Rectal smooth muscle tissue (tissue), 1 donor: ENCODE data around the gene AHNAK.
"Not testable (repeated sequence)": the region's sequence is repeated elsewhere in the genome, so short reads cannot be mapped to it uniquely, and the experiment has no call there.

Experiments used
- H3K27ac ChIP-seq: one replicate; pipeline ENCODE4 v1.7.0; 2013; ENCODE audit warnings: low read depth, low read length, inconsistent platforms
- H3K27me3 ChIP-seq: one replicate; pipeline ENCODE4 v1.7.0; 2013; ENCODE audit warnings: low read length; ENCODE audit not compliant: control insufficient read depth, insufficient read depth
- H3K36me3 ChIP-seq: one replicate; pipeline ENCODE4 v1.7.0; 2013; ENCODE audit warnings: low read length; ENCODE audit not compliant: control insufficient read depth, insufficient read depth
- H3K4me1 ChIP-seq: one replicate; pipeline ENCODE4 v1.7.0; 2013; ENCODE audit warnings: low read length; ENCODE audit not compliant: control insufficient read depth, insufficient read depth
- H3K4me3 ChIP-seq: one replicate; pipeline ENCODE4 v1.7.0; 2013; ENCODE audit warnings: low read length
- H3K9ac ChIP-seq: one replicate; pipeline ENCODE4 v1.7.0; 2013; ENCODE audit warnings: low read length

Gene AHNAK

GRCh38 chr11:62546244-62546928 is at the start of gene AHNAK:
Gene AHNAK (minus strand): TSS chr11:62546806. CDS start chr11:62536098, 10,708 bp downstream.
- Histone ChIP-seq H3K27ac (peak within 1 kb of the TSS; percentile 99), H3K9ac (peak within 1 kb of the TSS; percentile 98), H3K36me3 (peaks cover 7% of the 10 kb centered on the region), H3K27me3 (peaks cover 3% of the 10 kb centered on the region), H3K4me1 (peaks cover 25% of the 10 kb centered on the region), H3K4me3 (peak within 1 kb of the TSS; percentile 98)

GRCh38 chr11:62595124-62595523 is 48.5 kb upstream of the AHNAK start:
- Histone ChIP-seq H3K27me3 (no peaks in the 10 kb centered on the region), H3K36me3 (peaks cover 43% of the 10 kb centered on the region), H3K4me3 (no peak overlapping the region), H3K27ac (no peak overlapping the region), H3K4me1 (peaks cover 30% of the 10 kb centered on the region), H3K9ac (no peak overlapping the region)

- no peak overlapping the region for H3K4me3 ChIP-seq
- H3K4me1 ChIP-seq = peaks cover 15% of the 10 kb centered on the region
- H3K36me3 ChIP-seq = peaks cover 43% of the 10 kb centered on the region
- H3K27me3 ChIP-seq = no peaks in the 10 kb centered on the region
- no peak overlapping the region for H3K9ac ChIP-seq
- H3K27ac ChIP-seq = no peak overlapping the region
Measured at GRCh38 chr11:62593434-62594044, 46.9 kb upstream of the AHNAK start.

GRCh38 chr11:62592989-62593421 is 46.4 kb upstream of the AHNAK start:
- H3K4me1 ChIP-seq = peaks cover 15% of the 10 kb centered on the region
- no peaks in the 10 kb centered on the region for H3K27me3 ChIP-seq
- no peak overlapping the region for H3K9ac ChIP-seq
- no peak overlapping the region for H3K4me3 ChIP-seq
- peak overlapping the region; percentile 93 for H3K27ac ChIP-seq
- peaks cover 43% of the 10 kb centered on the region for H3K36me3 ChIP-seq

- Histone ChIP-seq H3K9ac (peak overlapping the region; percentile 67), H3K36me3 (peaks cover 42% of the 10 kb centered on the region), H3K4me1 (peaks cover 15% of the 10 kb centered on the region), H3K27ac (peak overlapping the region; percentile 93), H3K4me3 (peak overlapping the region; percentile 93), H3K27me3 (no peaks in the 10 kb centered on the region)
Measured at GRCh38 chr11:62592146-62592815, 45.7 kb upstream of the AHNAK start.

GRCh38 chr11:62591448-62592145 is 45.0 kb upstream of the AHNAK start, which contains the start of gene TUT1:
Gene TUT1 (minus strand): TSS chr11:62591523. CDS start chr11:62591485, 38 bp downstream.
- peak within 1 kb of the TSS; percentile 93 for H3K4me3 ChIP-seq
- H3K27me3 ChIP-seq = no peaks in the 10 kb centered on the region
- H3K36me3 ChIP-seq = peaks cover 39% of the 10 kb centered on the region
- H3K27ac ChIP-seq = peak within 1 kb of the TSS; percentile 93
- H3K9ac ChIP-seq = peak within 1 kb of the TSS; percentile 88
- peaks cover 15% of the 10 kb centered on the region for H3K4me1 ChIP-seq

- H3K4me1 ChIP-seq = peaks cover 15% of the 10 kb centered on the region
- no peak overlapping the region for H3K27ac ChIP-seq
- H3K27me3 ChIP-seq = no peaks in the 10 kb centered on the region
- peaks cover 20% of the 10 kb centered on the region for H3K36me3 ChIP-seq
- no peak overlapping the region for H3K9ac ChIP-seq
- H3K4me3 ChIP-seq = no peak overlapping the region
Measured at GRCh38 chr11:62588966-62589637, 42.5 kb upstream of the AHNAK start.

GRCh38 chr11:62585356-62585755 is 38.8 kb upstream of the AHNAK start:
- not testable (repeated sequence) for H3K4me3 ChIP-seq, H3K27ac ChIP-seq, H3K4me1 ChIP-seq, H3K9ac ChIP-seq, H3K27me3 ChIP-seq
- peaks cover 23% of the 10 kb centered on the region for H3K36me3 ChIP-seq

GRCh38 chr11:62581735-62582134 is 35.1 kb upstream of the AHNAK start:
- H3K36me3 ChIP-seq = peaks cover 16% of the 10 kb centered on the region
- not testable (repeated sequence) for H3K9ac ChIP-seq, H3K27ac ChIP-seq, H3K27me3 ChIP-seq, H3K4me3 ChIP-seq, H3K4me1 ChIP-seq

GRCh38 chr11:62580959-62581715 is 34.5 kb upstream of the AHNAK start:
- H3K36me3 ChIP-seq = peaks cover 22% of the 10 kb centered on the region
- H3K27ac ChIP-seq = no peak overlapping the region
- H3K4me3 ChIP-seq = no peak overlapping the region
- no peaks in the 10 kb centered on the region for H3K27me3 ChIP-seq
- H3K9ac ChIP-seq = no peak overlapping the region
- no peaks in the 10 kb centered on the region for H3K4me1 ChIP-seq

GRCh38 chr11:62579252-62579651 is 32.6 kb upstream of the AHNAK start:
- H3K27me3 ChIP-seq = no peaks in the 10 kb centered on the region
- peaks cover 19% of the 10 kb centered on the region for H3K36me3 ChIP-seq
- peaks cover 13% of the 10 kb centered on the region for H3K4me1 ChIP-seq
- H3K9ac ChIP-seq = no peak overlapping the region
- H3K27ac ChIP-seq = no peak overlapping the region
- no peak overlapping the region for H3K4me3 ChIP-seq
